ENCODE data around the gene BNIP1.

- TF ChIP-seq CTCF (IDR thresholded peaks at IDR 0.05) = no peak
- no peak for TF ChIP-seq POLR2A (IDR thresholded peaks at IDR 0.05)
Measured at GRCh38 chr5:173114536-173114935, 29.8 kb upstream of the BNIP1 start.
